Measurements from ENCODE around the gene C12orf54.
"Not testable (repeated sequence)": the region's sequence is repeated elsewhere in the genome, so short reads cannot be mapped to it uniquely, and the experiment has no call there.

The C12orf54 gene

GRCh38 chr12:48482198-48482597 is at the start of gene C12orf54:
TSS of gene C12orf54 (plus strand) at chr12:48482498. CDS start at chr12:48483297, 799 bp downstream.
- FAIRE-seq (no peak), DNase-seq (ENCODE audit: extremely low spot score, insufficient read length, low read depth) (no peak)

- not testable (repeated sequence) for DNase-seq (ENCODE audit: extremely low spot score, insufficient read length, low read depth); FAIRE-seq
These were observed 48.3 kb upstream of the C12orf54 start for GRCh38 chr12:48434016-48434415.

GRCh38 chr12:48441069-48441468 is 41.2 kb upstream of the C12orf54 start:
- FAIRE-seq (no peak), DNase-seq (ENCODE audit: extremely low spot score, insufficient read length, low read depth) (no peak)

- FAIRE-seq (no peak), DNase-seq (ENCODE audit: extremely low spot score, insufficient read length, low read depth) (no peak)
These were observed 40.0 kb upstream of the C12orf54 start for GRCh38 chr12:48442179-48442847.

- FAIRE-seq (no peak), DNase-seq (ENCODE audit: extremely low spot score, insufficient read length, low read depth) (no peak)
These were observed 36.8 kb upstream of the C12orf54 start for GRCh38 chr12:48445538-48445937.

- FAIRE-seq = no peak
- DNase-seq (ENCODE audit: extremely low spot score, insufficient read length, low read depth) = no peak
These were observed 36.0 kb upstream of the C12orf54 start for GRCh38 chr12:48446161-48446776.

GRCh38 chr12:48447755-48448154 is 34.5 kb upstream of the C12orf54 start:
- FAIRE-seq = no peak
- no peak for DNase-seq (ENCODE audit: extremely low spot score, insufficient read length, low read depth)

GRCh38 chr12:48451372-48451771 is 30.9 kb upstream of the C12orf54 start:
- FAIRE-seq (no peak), DNase-seq (ENCODE audit: extremely low spot score, insufficient read length, low read depth) (no peak)

GRCh38 chr12:48452961-48453360 is 29.3 kb upstream of the C12orf54 start:
- DNase-seq (ENCODE audit: extremely low spot score, insufficient read length, low read depth); FAIRE-seq: not testable (repeated sequence)

GRCh38 chr12:48454667-48455066 is 27.6 kb upstream of the C12orf54 start:
- DNase-seq (ENCODE audit: extremely low spot score, insufficient read length, low read depth) = no peak
- peak; percentile 42 for FAIRE-seq

GRCh38 chr12:48455116-48455515 is 27.2 kb upstream of the C12orf54 start:
- no peak for DNase-seq (ENCODE audit: extremely low spot score, insufficient read length, low read depth)
- no peak for FAIRE-seq

- FAIRE-seq = no peak
- DNase-seq (ENCODE audit: extremely low spot score, insufficient read length, low read depth) = no peak
These were observed 23.0 kb upstream of the C12orf54 start for GRCh38 chr12:48459259-48459658.

GRCh38 chr12:48469027-48469426 is 13.3 kb upstream of the C12orf54 start:
- DNase-seq (ENCODE audit: extremely low spot score, insufficient read length, low read depth); FAIRE-seq: not testable (repeated sequence)

- DNase-seq (ENCODE audit: extremely low spot score, insufficient read length, low read depth) (no peak), FAIRE-seq (no peak)
These were observed 10.0 kb upstream of the C12orf54 start, which contains the start of gene ANP32D for GRCh38 chr12:48472259-48472658. TSS of gene ANP32D (plus strand) at chr12:48472559. CDS start at chr12:48472665, 106 bp downstream.

GRCh38 chr12:48473061-48473460 is 9.2 kb upstream of the C12orf54 start:
- FAIRE-seq (no peak), DNase-seq (ENCODE audit: extremely low spot score, insufficient read length, low read depth) (no peak)

- not testable (repeated sequence) for DNase-seq (ENCODE audit: extremely low spot score, insufficient read length, low read depth); FAIRE-seq
These were observed 7.8 kb upstream of the C12orf54 start for GRCh38 chr12:48474497-48474896.

GRCh38 chr12:48482930-48483329 is 632 bp downstream of the C12orf54 start:
- FAIRE-seq (no peak), DNase-seq (ENCODE audit: extremely low spot score, insufficient read length, low read depth) (no peak)

GRCh38 chr12:48486261-48486660 is 4.0 kb downstream of the C12orf54 start:
- FAIRE-seq (no peak), DNase-seq (ENCODE audit: extremely low spot score, insufficient read length, low read depth) (no peak)

- FAIRE-seq (no peak), DNase-seq (ENCODE audit: extremely low spot score, insufficient read length, low read depth) (no peak)
These were observed 4.4 kb downstream of the C12orf54 start for GRCh38 chr12:48486679-48487078.

- DNase-seq (ENCODE audit: extremely low spot score, insufficient read length, low read depth) = no peak
- FAIRE-seq = peak; percentile 18
These were observed 6.7 kb downstream of the C12orf54 start for GRCh38 chr12:48489012-48489411.

GRCh38 chr12:48489456-48489855 is 7.2 kb downstream of the C12orf54 start:
- not testable (repeated sequence) for DNase-seq (ENCODE audit: extremely low spot score, insufficient read length, low read depth); FAIRE-seq

Data from GM18507 (cell line).